Hematopoietic multipotent progenitor cell treated with erythropoietin and hydrocortisone succinate and interleukin-3 and kit ligand, for 6 days (in vitro differentiated cells): Measurements from ENCODE around the gene NYNRIN.

ENCODE experiments used
- DNase-seq: peaks from one replicate; pipeline ENCODE4 v3.0.0-alpha.2; 2015

Gene NYNRIN

DNA sequence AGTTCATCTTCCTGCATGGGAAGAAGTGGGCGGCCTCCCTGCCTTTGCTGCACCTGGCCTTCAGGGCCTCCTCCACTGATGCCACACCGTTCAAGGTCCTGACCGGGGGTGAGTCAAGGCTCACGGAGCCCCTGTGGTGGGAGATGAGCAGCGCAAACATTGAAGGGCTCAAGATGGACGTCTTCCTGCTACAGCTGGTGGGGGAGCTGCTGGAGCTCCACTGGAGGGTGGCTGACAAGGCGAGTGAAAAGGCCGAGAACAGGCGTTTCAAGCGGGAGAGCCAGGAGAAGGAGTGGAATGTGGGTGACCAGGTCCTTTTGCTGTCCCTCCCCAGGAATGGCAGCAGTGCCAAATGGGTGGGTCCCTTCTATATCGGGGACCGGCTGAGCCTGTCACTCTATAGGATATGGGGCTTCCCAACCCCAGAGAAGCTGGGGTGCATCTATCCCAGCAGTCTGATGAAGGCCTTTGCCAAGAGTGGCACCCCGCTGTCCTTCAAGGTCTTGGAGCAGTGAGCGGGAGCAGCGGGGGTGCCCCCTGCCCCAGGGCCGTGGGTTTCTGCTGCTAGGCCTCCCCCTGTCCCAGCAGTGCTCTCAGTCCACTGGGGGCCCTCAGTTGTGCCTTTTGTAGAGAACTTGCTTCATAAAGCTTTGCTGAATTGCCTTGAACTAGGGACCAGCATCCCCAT, 18.3 kb downstream of the NYNRIN start:
- no peak for DNase-seq

DNA sequence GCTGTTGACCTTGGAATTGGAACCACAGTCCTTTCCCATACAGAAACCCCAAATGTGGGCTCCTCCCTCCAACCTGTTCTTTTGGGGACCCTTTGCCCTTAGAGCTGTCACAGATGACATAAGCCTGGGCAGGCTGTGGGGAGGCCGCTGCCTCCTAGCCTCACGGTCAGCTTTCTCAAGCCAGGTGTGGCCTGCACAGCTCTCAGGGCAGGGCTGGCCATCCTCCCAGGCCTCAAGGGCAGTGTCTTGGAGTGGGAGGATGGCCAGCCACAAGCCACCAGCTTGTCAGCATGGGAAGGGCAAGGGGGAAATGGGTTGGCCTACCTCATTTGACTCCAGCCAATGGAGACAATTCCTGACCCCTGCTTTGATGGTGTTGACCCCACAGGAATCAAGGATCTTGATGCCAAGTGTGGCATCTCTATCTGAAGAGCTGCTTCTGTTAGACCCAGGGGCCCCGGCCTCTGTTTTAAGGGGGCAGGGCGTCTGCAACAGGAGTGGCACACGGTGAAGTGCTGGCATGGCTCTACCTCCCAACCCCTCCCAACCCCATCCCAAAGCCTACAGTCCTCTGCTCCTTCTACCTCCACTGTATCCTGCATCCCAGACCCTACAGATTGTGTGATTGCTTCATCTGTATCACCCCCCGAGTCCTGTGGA, 19.2 kb downstream of the NYNRIN start:
- no peak for DNase-seq

DNA sequence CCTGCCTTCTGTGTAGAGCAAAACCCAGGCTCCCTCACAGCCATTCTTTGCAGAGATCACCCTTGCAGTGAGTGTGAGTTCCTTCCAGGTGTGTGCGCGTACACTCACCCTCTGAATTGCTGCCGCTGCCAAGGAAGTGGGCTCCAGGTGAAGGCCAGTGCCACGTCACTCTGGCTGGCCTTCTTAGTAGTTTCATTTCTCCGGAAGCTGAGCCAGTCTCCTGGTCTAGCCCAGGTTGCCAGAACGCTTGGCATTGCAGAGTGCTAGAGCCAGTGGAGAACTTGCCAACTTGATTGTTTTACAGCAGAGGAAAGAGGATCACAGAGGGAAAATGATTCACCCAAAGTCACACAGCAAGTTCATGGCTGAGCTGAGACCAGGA, 19.7 kb downstream of the NYNRIN start:
- no peak for DNase-seq

DNA sequence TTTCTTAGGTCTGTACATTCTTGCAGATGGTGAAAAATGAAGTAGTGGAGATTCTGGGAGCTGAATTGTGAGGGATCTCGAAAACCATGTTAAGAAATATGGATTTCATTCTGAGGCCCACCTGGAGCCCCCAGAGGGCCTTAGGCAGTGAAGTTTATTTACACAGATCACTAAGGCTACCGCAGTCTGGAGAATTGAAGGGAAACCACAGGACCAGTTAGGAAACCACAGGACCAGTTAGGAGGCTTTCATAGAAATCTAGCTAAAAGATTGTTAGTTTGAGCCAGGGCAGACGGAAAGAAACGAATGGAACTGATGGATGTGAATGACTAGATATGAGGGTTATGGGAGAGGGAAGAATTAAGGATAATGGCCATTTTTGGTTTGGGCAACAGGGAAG, 23.5 kb downstream of the NYNRIN start:
- DNase-seq: peak; percentile 48

DNA sequence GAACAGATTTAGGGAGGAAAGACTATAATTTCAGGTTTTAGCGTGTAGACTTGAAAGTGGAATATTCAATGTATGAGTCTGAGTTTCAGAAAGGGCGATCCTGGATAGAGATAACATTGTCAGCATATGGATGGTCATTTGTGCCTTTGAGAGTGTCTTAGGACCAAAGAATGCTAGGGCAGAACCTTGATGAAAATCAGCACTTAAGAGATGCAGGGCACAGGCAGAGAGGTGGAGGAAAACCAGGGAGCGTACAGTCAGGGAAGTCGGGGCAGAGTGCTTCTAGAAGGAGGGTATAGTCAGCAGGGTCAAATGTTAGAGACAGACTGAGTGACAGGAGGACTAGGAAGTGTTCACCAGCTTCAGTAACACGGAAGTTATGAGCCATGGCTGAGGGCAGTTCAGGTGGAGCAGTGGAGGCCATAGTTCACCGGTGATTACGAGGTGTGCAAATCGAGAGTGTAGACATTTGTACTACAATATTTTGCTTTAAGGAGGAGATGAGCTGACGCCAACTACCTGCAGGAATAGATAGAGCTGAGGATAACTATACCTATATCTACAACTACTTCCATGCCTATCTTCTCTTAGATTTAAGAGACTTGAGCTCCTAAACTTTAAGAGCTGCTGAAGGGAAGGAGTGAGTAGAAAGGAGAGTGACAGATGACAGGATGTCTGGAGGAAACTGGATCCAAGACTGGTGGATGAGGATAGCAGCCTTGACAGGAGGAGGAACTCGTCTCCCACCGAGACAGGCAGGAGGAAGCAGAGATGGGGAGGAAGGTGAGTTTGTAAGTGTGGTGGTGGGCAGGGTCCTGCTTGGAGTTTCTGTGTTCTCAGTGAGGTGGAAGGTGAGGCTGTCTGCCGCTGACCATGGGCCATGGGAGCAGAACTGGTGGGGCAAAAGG, 24.1 kb downstream of the NYNRIN start:
- no peak for DNase-seq

DNA sequence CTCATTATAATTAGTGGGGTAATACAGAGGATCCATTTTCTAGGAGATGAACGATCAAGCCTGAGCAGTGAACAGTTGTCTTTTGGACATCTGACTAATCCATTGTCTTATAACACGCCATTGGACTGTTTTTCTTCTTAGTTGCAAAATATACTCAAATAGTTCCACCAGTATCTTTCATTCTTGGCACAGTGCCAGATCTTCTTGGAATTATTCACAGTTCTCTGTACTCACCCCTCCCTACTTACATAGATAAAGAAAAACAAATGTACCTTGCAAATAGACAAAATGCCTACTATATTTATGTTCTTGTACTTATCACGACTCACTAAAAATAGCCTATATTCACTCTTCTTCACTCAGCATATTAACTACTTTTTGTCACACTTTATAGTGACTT, 26.9 kb downstream of the NYNRIN start:
- DNase-seq: peak; percentile 98

DNA sequence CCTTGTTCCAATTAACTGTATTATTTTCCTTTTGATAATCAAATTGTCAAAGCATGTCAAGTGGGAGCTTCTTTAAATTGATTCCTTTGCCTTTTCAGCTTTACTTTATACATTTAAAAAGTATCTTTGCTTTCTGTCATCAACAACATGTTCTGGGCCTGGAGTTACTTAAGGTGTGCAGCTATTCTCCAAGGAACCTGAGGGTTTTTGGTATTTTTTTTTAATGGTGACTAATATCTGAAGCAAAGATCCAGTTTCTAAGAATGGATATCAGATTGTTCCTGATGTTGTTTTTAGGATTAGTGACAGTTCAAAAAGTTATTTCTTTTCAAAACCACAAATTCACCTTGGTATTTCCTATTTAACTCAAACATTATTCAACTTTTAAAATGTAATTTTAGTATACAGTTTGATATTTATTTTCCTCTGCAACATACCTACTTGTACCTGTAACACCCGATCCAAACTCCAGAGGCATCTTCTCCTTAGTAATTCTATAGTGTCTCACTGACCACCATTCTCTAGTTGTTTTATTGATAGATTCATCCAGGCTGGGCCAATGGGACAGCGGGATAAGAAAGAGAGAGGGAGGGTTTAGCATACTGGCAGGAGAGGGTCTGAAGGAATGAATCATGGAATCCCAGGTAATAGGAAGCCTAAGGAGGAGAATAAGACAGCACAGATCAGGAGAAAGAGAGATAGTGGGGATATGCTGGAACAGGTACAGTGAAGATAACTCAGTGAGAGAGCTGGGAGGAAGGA, 27.5 kb downstream of the NYNRIN start:
- no peak for DNase-seq

DNA sequence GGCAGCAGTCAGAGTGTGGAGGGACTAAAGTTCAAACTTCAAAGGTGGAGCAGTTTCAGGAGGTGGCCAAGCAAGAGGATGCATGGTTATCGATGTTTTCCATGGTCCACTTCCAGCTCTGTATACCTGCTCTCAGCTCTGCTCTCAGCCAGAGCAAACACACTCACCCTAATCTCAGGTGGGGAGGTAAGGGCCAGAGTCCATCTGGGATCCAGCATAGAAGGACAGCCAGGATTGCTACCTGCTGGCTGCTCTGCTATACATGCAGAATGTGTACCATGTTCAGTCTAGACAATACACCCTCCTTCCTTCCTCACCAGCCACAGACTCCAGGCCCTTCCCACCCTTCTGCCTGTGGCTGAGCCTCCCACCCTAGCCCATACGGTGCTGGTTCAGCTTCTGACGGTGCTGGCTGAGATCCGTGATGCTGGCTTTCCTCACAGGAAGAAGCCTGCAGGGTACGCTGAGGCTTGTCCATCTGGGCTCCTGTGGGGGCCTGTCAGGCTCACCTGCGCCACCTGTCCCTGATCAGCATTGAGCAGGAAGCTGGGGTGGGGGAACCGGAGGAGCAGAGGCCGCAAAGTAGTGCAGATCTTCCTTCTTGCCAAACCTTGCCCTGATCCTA, 28.2 kb downstream of the NYNRIN start:
- no peak for DNase-seq

DNA sequence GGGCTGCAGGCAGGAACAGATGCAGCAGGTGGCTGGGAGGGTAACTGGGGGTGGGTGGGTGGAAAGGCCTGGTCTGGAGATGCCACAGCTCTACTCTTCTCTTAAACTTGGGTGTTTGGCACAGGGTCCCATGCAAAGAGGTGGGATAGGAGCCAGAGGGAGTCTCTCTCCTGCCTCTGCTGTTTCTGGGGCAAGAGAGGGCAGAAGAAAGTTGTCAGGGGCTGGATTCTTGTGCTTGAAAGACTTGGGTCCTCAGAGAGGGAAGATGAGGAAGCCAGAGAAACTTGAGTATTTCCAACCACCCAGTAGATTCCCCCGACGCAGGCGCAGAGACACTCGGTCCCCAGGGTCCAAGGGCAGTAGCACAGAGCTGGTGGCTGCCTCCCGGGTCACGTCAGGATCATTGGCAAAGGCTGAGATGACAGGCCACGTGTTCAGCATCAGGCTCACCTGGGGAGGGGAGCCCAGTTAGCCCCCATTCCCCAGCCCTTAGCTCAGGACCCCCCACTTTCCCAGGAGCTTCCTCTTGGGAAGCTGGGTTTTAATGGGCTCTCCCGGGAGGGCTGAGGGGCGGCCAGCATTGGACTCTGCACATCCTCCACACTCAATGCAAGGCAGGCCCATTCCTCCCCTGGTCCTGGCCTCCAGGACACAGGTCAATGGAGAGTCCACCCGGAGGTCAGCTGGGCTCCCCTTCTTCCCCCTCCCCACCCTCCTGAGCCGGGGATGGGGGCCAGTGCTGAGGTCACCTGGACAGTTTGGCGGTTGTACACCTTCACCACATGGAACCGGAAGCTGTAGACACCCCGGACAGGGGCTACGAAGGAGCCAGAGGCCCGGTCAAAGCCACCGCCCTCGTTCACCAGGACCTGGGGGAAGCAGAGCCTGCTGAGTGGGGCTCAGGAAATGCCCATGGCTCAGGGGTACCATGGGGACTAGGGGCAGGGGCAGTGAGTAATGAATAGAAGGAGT, 29.0 kb downstream of the NYNRIN start:
- DNase-seq: no peak

DNA sequence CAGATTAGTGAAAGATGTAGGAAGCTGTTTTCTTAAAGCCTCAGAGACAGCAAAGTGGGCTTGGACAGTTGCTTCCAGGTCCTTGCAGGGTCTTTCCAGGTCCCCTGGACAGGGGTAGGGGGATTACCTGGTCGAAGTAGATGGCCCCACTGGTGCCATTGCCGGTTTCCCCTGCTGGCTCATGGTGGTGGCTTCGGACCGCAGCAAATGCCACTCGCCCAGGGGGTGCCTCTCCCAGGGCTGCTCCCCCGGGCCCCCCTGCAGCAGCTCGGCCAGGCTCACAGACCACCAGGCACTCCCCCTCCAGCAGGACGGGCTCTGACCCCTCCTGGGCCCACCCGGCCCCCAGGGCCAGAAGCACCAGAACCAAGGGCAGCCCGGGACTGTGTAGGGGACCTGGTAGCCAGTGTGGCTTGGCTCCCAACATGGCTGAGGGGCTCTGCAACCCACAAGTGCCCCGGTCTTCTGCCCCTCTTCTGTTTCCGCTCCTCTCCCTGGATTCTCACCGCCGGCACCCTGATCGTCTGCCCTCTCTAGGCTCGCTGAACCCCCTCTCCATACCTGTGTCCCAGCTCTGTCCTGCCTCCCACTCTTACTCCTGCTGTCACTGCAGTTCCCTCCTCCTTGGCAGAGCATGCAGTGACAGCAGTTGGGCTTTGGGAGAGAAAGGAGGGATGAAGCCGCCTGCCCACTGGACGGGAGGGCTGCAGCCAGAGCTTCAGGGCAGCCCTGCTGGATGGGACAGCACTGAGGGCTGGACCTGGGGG, 30.0 kb downstream of the NYNRIN start:
- no peak for DNase-seq

DNA sequence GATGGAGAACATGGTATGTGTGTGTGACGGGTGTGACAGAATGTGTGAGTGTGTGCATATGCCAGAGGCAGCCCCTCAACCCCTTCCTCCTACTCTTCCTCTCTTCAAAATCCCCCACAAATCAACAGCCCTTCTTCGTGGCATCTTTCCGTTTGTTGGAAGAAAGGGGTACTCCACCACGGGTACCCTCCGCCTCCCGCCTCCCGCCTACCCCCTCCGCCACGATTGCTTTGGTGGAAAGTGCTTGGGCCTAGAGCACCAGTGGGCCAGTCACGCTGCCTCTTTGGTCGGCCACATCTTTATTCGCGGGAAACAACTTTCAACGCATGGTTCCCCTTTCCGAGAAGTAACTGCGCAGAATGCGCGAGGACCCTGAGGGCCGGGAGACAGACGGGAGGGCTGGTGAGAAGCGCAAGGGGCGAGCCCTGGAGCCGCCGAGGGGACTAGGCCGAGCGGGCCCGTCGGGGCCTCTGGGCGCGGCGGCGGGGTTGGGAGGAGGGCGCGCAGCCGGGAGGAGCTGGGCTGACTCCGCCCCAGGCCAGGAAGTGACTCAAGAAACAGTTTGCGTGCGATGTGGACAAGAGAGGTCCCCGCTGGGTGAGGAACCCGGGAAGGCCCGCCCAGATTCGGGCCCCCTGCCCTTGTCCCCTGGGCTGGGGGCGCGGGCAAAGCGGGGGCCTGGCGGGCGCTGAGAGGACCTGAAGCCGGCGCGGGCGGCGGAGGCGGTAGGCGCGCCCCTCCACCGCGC, 30.8 kb downstream of the NYNRIN start, which contains the start of the genes CBLN3 and KHNYN:
Gene CBLN3, minus strand, starts transcription at position 274 of the 748 bp plus-strand sequence. CDS start 614 bp downstream, outside the sequence.
Gene KHNYN, plus strand, starts transcription at position 560 of the 748 bp plus-strand sequence. CDS start 777 bp downstream, outside the sequence.
- peak; percentile 96 for DNase-seq

DNA sequence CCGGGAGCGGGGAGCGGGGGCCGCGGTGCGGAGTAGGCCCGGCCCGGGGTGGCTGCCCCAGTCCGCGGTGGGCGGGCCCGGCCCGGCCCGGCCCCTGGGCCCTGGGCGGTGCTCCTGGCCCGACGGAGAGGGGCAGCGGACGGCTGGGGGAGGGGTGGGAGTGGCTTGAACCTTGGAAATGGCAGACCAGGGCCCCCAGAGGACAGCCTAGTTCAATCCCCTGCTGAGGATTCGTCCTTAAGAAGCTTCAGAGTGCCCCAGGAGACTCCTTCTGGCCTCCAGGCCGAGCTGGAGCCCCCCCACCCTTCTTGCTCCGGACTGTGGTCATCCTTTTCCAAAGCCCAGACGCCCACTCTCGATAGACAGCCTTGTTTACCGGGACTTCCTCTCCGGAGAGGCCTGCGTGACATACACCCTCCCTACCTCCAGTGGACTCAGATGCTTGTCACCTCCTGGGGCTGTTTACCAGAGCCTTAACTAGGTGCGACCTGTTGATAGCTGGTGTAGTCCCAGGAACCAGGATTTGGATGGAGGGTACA, 31.4 kb downstream of the NYNRIN start:
- DNase-seq: peak; percentile 74

DNA sequence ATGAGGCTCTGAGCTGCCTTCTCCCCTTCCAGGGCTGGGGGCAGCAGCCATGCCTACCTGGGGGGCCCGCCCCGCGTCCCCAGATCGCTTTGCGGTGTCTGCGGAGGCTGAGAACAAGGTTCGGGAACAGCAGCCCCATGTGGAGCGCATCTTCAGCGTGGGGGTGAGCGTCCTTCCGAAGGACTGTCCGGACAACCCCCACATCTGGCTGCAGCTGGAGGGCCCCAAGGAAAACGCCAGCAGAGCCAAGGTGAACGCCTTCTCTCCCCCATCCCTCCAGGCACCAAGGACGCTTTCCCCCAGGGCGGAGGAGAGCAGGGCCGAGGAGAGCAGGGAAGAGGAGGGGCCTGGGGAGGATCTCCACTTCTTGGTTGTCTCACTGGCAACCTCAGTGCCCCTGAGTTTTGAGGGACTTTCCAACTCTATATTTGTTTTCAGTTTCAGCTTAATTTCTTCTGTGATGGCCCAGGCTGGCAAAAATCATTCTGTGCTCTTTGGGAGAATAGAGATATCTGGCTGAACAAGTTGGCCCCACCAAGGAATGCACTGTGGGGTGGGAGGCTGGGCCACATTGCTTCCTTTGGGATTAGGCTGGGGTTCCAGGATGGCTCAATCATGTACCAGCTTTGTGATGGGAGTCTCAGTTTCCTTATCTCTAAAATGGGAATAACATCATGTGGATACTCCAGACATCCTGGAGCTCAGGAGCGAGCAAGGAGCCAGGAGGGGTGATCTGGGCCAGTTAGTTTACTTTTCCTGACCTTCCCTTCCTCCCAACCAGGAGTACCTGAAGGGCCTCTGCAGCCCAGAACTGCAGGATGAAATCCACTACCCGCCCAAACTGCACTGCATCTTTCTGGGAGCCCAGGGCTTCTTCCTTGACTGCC, 32.1 kb downstream of the NYNRIN start:
- DNase-seq: peak; percentile 64

DNA sequence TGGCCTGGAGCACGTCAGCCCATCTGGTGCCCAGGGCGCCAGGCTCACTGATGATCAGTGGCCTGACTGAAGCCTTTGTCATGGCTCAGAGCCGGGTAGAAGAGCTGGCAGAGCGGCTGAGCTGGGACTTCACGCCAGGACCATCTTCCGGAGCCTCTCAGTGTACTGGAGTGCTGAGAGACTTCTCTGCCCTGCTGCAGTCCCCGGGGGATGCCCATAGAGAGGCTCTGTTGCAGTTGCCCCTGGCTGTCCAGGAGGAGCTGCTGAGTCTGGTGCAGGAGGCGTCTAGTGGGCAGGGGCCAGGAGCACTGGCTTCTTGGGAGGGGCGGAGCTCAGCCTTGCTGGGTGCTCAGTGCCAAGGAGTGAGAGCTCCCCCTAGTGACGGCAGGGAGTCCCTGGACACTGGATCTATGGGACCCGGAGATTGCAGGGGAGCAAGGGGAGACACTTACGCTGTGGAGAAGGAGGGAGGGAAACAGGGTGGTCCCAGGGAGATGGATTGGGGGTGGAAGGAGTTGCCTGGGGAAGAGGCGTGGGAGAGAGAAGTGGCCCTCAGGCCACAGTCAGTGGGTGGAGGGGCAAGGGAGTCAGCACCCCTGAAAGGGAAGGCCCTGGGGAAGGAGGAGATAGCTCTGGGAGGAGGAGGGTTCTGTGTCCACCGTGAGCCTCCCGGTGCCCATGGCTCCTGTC, 32.9 kb downstream of the NYNRIN start:
- peak; percentile 98 for DNase-seq

DNA sequence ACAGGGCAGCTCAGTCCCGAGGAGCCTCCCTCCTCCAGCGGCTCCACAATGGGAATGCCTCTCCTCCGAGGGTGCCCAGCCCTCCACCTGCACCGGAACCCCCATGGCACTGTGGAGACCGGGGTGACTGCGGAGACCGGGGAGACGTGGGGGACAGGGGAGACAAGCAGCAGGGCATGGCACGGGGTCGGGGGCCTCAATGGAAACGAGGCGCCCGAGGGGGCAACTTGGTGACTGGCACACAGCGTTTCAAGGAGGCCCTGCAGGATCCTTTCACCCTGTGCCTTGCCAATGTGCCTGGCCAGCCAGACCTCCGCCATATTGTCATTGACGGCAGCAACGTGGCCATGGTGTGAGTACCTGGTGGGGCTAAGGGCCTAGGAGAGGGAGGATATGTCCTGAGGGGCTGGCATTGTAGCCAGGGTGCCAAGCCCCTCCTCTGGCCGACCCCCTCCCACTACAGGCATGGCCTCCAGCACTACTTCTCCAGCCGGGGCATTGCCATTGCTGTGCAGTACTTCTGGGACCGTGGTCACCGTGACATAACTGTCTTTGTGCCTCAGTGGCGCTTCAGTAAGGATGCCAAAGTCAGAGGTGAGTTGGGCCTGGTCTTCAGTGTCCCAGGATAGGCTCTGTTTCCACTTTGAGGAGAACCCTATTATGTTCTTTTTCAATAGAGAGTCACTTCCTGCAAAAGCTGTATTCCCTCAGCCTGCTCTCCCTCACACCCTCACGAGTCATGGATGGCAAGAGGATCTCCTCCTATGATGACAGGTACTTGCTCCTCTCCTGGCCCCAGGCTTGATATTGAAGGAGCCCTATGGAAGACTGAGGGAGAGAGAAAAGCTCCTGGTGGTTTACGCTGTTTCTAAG, 33.7 kb downstream of the NYNRIN start:
- DNase-seq: no peak

DNA sequence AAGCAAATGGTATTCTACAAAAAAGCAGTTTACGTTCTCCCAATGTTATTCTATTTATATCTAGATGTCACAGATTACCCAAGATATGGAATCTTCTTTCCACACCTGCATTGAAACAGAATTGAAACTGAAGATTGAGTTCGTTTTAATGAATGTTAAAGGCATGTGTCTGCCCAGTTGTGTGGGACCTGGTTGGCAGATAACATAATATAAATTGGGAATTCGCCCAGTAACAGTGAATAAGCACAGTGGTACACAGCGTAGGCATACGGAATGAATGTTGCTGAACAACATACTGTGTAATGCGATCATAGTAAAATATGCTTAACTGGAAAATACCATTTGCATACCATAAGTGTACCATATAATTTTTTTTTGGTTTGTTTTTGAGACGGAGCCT, 35.2 kb downstream of the NYNRIN start:
- peak; percentile 70 for DNase-seq
